NCI-H2196 treated with DMSO at 0.1 percent for 48 hours (cell line): ENCODE results near the gene CCT6B.

Experiments
- DNase-seq: peaks from one replicate; lab custom pipeline; 2025; ENCODE audit not compliant: unreplicated experiment; lab: John Stamatoyannopoulos, UW

CCT6B gene

DNA sequence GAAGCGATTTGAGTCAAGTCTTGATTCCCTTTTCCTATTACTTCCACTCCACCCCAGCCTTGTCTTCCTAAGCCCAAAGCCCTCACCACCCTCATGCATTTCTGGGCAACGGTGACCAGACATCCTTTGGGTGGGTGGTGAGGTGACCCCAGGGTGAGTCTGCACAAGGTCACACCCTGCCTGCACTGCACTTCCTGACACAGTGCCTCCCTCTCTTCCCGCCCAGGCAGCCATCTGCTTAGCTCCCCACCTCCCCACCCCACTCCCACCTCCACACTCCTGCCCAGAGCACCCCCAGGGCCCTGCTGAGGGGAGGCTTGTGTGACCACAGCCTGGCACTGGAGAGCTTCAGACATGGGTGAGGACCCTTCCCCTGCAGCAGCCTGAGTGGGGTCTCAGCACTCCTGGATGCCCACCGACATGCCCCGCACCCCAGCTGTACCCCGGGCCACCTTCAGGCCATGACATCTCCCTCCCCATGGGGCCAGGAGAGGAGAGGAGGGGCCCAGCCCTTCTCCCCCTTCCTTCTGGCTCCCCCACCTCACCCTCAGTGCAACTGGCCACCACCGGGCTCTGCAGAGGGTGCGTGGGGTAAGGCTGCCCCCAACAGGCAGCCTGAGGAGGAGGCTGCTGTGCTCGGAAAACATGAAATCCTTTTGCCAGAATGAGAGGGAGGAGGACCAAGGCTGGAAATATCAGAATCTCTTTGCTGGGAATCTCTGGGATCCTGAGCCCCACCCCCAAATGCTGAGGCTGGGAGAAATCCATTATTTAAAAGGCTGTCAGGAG lies 68.6 kb downstream of the CCT6B start:
- DNase-seq: peak; percentile 3

DNA sequence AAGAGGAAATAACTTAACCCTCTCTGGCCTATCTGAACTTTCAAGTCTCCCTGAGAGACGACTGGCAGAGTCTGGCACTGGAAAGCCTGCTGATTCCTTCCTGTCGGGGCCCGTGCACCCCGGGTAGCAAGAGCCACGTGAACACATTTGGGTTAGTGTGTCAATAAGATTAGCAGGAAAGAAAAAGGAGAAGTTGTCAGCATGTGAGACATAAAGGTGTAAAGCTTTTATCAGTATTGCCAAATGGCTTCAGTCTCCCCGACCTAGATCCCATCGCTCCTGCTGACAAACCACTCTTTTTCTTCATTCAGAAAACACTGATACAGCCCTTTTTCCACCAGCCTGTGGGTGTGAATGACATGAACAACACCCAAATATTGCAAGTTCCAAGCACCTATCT lies 74.4 kb downstream of the CCT6B start:
- no peak for DNase-seq

- no peak for DNase-seq
These were observed 76.2 kb downstream of the CCT6B start for GRCh38 chr17:34885076-34885475.

DNA sequence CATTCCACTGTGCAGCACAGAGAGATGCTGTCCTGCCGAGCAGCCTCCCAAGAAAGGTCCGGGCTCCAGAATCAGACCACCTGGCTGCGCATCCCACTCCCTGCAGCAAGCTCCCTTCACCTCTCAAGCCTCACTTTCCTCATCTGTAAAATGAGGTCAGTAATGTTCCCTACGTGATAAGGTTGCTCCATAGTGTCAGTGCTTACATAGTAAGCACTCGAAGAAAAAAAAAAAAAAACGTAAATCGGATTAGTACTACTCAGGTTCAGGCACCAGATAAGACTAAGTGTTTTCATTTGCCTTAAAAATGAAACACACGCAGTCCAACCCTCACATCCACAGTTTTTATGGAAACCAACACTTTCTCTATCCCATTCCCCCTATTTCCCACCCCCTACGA lies 76.7 kb downstream of the CCT6B start:
- no peak for DNase-seq

- DNase-seq: no peak
These were observed 77.9 kb downstream of the CCT6B start for GRCh38 chr17:34883106-34884000.

GRCh38 chr17:34879146-34879545 lies 82.1 kb downstream of the CCT6B start:
- no peak for DNase-seq
